GM12865 (cell line): ENCODE results near the gene PDXK.

Experiments
- DNase-seq: peaks from one replicate; pipeline ENCODE4 v3.0.0; 2010; ENCODE audit warnings: low read depth
- H3K4me3 ChIP-seq: 2 replicates; pipeline ENCODE4 v1.5.1; 2011; ENCODE audit warnings: mild to moderate bottlenecking, low read depth, low read length, control low read depth
- CTCF ChIP-seq: IDR thresholded peaks from 2 replicates; pipeline ENCODE4 v1.5.1; 2011; ENCODE audit warnings: low read length, control low read depth, low read depth, inconsistent platforms; ENCODE audit not compliant: insufficient read depth; ENCODE audit errors: missing control alignments

Gene PDXK

DNA sequence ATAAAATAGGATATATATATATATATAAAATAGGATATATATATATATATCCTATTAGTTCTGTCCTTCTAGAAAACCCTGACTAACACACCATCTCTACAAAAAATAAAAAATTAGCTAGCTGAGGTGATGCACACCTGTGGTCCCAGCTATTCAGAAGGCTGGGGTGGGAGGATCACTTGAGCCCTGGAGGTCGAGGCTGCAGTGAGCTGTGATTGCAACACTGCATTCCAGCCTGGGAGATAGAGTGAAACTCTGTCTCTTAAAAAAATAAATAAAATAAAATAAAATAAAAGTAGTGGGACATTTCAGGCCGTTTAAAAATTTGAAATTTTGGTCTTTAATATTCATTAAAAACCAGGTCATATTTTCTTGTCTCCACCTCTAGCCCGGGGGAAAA lies 66.2 kb downstream of the PDXK start:
- no peak for DNase-seq
- no peak for TF ChIP-seq CTCF
- no peak overlapping the region for H3K4me3 ChIP-seq

- no peak overlapping the region for H3K4me3 ChIP-seq
- no peak for DNase-seq
- TF ChIP-seq CTCF = no peak
These were observed 67.4 kb downstream of the PDXK start for GRCh38 chr21:43786300-43786806.

DNA sequence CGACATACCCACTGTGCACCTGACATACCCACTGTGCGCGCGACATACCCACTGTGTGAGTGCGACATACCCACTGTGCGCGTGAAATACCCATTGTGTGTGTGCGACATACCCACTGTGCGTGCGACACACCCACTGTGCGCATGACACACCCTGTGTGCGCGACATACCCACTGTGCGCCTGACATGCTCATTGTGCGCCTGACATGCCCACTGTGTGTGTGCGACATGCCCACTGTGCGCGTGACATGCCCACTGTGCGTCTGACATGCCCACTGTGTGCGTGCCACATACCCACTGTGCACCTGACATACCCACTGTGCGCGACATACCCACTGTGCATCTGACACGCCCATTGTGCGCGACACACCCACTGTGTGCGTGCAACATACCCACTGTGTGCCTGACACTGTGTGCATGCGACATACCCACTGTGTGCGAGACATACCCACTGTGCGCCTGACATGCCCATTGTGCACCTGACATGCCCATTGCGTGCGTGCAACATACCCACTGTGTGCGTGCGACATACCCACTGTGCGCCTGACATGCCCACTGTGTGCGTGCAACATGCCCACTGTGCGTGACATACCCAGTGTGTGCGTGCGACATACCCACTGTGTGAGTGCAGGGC lies 68.0 kb downstream of the PDXK start:
- no peak for TF ChIP-seq CTCF
- H3K4me3 ChIP-seq = no peak overlapping the region
- DNase-seq = no peak

- H3K4me3 ChIP-seq = peak within 1 kb of the TSS; percentile 91
- TF ChIP-seq CTCF = peak; percentile 93
- DNase-seq = peak; percentile 93
These were observed 70.5 kb downstream of the PDXK start, which contains the start of gene RRP1 for GRCh38 chr21:43789276-43790009. TSS of gene RRP1 (plus strand) at chr21:43789577. CDS start at chr21:43789630, 53 bp downstream.

GRCh38 chr21:43790010-43790524 lies 71.1 kb downstream of the PDXK start:
- H3K4me3 ChIP-seq = peak overlapping the region; percentile 91
- DNase-seq = no peak
- no peak for TF ChIP-seq CTCF

GRCh38 chr21:43792406-43792805 lies 73.5 kb downstream of the PDXK start:
- TF ChIP-seq CTCF = no peak
- DNase-seq = no peak
- no peak overlapping the region for H3K4me3 ChIP-seq
